Activated CD4-positive, alpha-beta T cell treated with anti-CD3 and anti-CD28 coated beads for 1 hour (primary cell): Measurements from ENCODE around the gene TM9SF4.

Experiments used
- DNase-seq: peaks from one replicate; pipeline ENCODE4 v3.0.0-alpha.2; 2020

Gene TM9SF4

GRCh38 chr20:32132911-32133549 lies 23.5 kb downstream of the TM9SF4 start:
- DNase-seq = no peak

- DNase-seq = no peak
These were observed 24.5 kb downstream of the TM9SF4 start for GRCh38 chr20:32134026-32134425.

- no peak for DNase-seq
These were observed 26.5 kb downstream of the TM9SF4 start for GRCh38 chr20:32135983-32136515.

- DNase-seq = no peak
These were observed 29.4 kb downstream of the TM9SF4 start for GRCh38 chr20:32138921-32139320.

- no peak for DNase-seq
These were observed 30.4 kb downstream of the TM9SF4 start for GRCh38 chr20:32139947-32140346.

GRCh38 chr20:32140603-32141002 lies 31.1 kb downstream of the TM9SF4 start:
- DNase-seq = no peak

- no peak for DNase-seq
These were observed 32.0 kb downstream of the TM9SF4 start for GRCh38 chr20:32141465-32141980.

- DNase-seq = no peak
These were observed 32.6 kb downstream of the TM9SF4 start for GRCh38 chr20:32142088-32142487.

- no peak for DNase-seq
These were observed 33.5 kb downstream of the TM9SF4 start for GRCh38 chr20:32142991-32143390.

- no peak for DNase-seq
These were observed 35.6 kb downstream of the TM9SF4 start for GRCh38 chr20:32144898-32145662.

- DNase-seq = no peak
These were observed 40.2 kb downstream of the TM9SF4 start for GRCh38 chr20:32149566-32150170.

GRCh38 chr20:32150291-32150848 lies 40.9 kb downstream of the TM9SF4 start:
- DNase-seq = no peak

- DNase-seq = no peak
These were observed 43.1 kb downstream of the TM9SF4 start for GRCh38 chr20:32152421-32153155.

- no peak for DNase-seq
These were observed 43.7 kb downstream of the TM9SF4 start for GRCh38 chr20:32153156-32153665.

- DNase-seq = no peak
These were observed 44.3 kb downstream of the TM9SF4 start for GRCh38 chr20:32153771-32154170.

- no peak for DNase-seq
These were observed 45.8 kb downstream of the TM9SF4 start for GRCh38 chr20:32155017-32155981.

- no peak for DNase-seq
These were observed 48.1 kb downstream of the TM9SF4 start for GRCh38 chr20:32157611-32158010.

GRCh38 chr20:32158351-32158750 lies 48.8 kb downstream of the TM9SF4 start:
- no peak for DNase-seq

- no peak for DNase-seq
These were observed 49.6 kb downstream of the TM9SF4 start for GRCh38 chr20:32158943-32159660.

GRCh38 chr20:32159766-32160221 lies 50.3 kb downstream of the TM9SF4 start:
- no peak for DNase-seq
